IMR-90 (cell line): Measurements from ENCODE around the gene DKK3. TPM values are rescaled to one million over a fixed set of nuclear protein-coding genes. Genes with fewer than 3 reads are reported as not detected.

Source experiments
- ATAC-seq: fragments of 200-7000 bp; cut with Tn5 transposase; 2 replicates; pipeline ENCODE4 v1.9.1; 2020; ENCODE audit warnings: low read depth, mild to moderate bottlenecking, moderate library complexity
- BruUV-seq: library from RNA; stranded (reverse); fragments of 400-500 nt; replicated peaks from 2 replicates; lab custom pipeline; 2021; lab: Mats Ljungman, UMichigan
- CTCF ChIA-PET: fragments of 300-600 bp; formaldehyde crosslinking; extraction: SDS; loops from one replicate; lab custom pipeline; 2021; ENCODE audit warnings: antibody characterized with exemption; lab: Yijun Ruan, JAX
- POLR2A ChIA-PET: fragments of 300-600 bp; sonication (Branson Sonifier 250); formaldehyde crosslinking; loops from one replicate; lab custom pipeline; 2022; ENCODE audit warnings: antibody characterized with exemption; ENCODE audit not compliant: unreplicated experiment; lab: Charles Lee
- DNase-seq: peaks from one replicate; pipeline ENCODE4 v3.0.0; 2013
- H2AFZ ChIP-seq: replicated peaks from 2 replicates; pipeline ENCODE3; 2013; ENCODE audit warnings: low read length, mild to moderate bottlenecking; ENCODE audit not compliant: poor library complexity
- H2AK5ac ChIP-seq: 2 replicates; pipeline ENCODE4 v1.6.1; 2013; ENCODE audit warnings: low read depth, low read length, inconsistent platforms
- H2AK9ac ChIP-seq: replicated peaks from 2 replicates; pipeline ENCODE3; 2013; ENCODE audit warnings: mild to moderate bottlenecking, low read depth, low read length, moderate library complexity; ENCODE audit not compliant: poor library complexity
- H2BK120ac ChIP-seq: 2 replicates; pipeline ENCODE4 v1.6.1; 2013; ENCODE audit warnings: low read depth, low read length, inconsistent platforms
- H2BK15ac ChIP-seq: 3 replicates; pipeline ENCODE4 v1.6.1; 2013; ENCODE audit warnings: low read depth, low read length, inconsistent platforms
- H2BK20ac ChIP-seq: 2 replicates; pipeline ENCODE4 v1.6.1; 2013; ENCODE audit warnings: low read depth, mild to moderate bottlenecking, inconsistent platforms, low read length, moderate library complexity
- H2BK5ac ChIP-seq: 2 replicates; pipeline ENCODE4 v1.6.1; 2013; ENCODE audit warnings: mild to moderate bottlenecking, low read depth, low read length, inconsistent platforms; ENCODE audit not compliant: poor library complexity, severe bottlenecking
- H3K14ac ChIP-seq: replicated peaks from 2 replicates; pipeline ENCODE4 v1.6.1; 2013; ENCODE audit warnings: low read depth, low read length, inconsistent platforms
- H3K18ac ChIP-seq: 2 replicates; pipeline ENCODE4 v1.6.1; 2013; ENCODE audit warnings: low read depth, low read length, control low read depth
- H3K23ac ChIP-seq: 2 replicates; pipeline ENCODE4 v1.6.1; 2013; ENCODE audit warnings: low read depth, low read length, inconsistent platforms
- H3K27ac ChIP-seq: 2 replicates; pipeline ENCODE4 v1.5.1; 2013; ENCODE audit warnings: mild to moderate bottlenecking, control low read depth, low read length; ENCODE audit not compliant: insufficient read depth
- H3K27me3 ChIP-seq: 2 replicates; pipeline ENCODE4 v1.6.1; 2013; ENCODE audit warnings: low read length; ENCODE audit not compliant: control insufficient read depth, insufficient read depth
- H3K36me3 ChIP-seq: 2 replicates; pipeline ENCODE4 v1.6.1; 2013; ENCODE audit warnings: low read length, mixed read lengths; ENCODE audit not compliant: control insufficient read depth, insufficient read depth
- H3K4ac ChIP-seq: 2 replicates; pipeline ENCODE4 v1.6.1; 2013; ENCODE audit warnings: low read depth, low read length, inconsistent platforms
- H3K4me1 ChIP-seq: 2 replicates; pipeline ENCODE4 v1.6.1; 2013; ENCODE audit warnings: low read length, mixed read lengths; ENCODE audit not compliant: control insufficient read depth, insufficient read depth
- H3K4me2 ChIP-seq: 2 replicates; pipeline ENCODE4 v1.6.1; 2013; ENCODE audit warnings: low read depth, mild to moderate bottlenecking, control low read depth, low read length, moderate library complexity
- H3K4me3 ChIP-seq: 2 replicates; pipeline ENCODE4 v1.5.1; 2013; ENCODE audit warnings: low read depth, mild to moderate bottlenecking, control low read depth, low read length, moderate library complexity; ENCODE audit not compliant: insufficient read depth
- H3K56ac ChIP-seq: 2 replicates; pipeline ENCODE4 v1.6.1; 2013; ENCODE audit warnings: low read length, inconsistent platforms; ENCODE audit not compliant: insufficient read depth; ENCODE audit errors: extremely low read depth
- H3K79me1 ChIP-seq, 2 experiments: 2 replicates each; pipeline ENCODE4 v1.6.1; 2013; ENCODE audit warnings: low read length in 2 of 2, inconsistent platforms in 1 of 2, low read depth in 1 of 2
- H3K9ac ChIP-seq: 2 replicates; pipeline ENCODE4 v1.6.1; 2013; ENCODE audit warnings: low read depth, low read length, control low read depth
- H3K9me1 ChIP-seq: 2 replicates; pipeline ENCODE4 v1.6.1; 2013; ENCODE audit warnings: low read length, inconsistent platforms; ENCODE audit not compliant: insufficient read depth
- H3K9me3 ChIP-seq: 2 replicates; pipeline ENCODE4 v1.6.1; 2013; ENCODE audit warnings: low read length; ENCODE audit not compliant: control insufficient read depth, insufficient read depth
- H4K20me1 ChIP-seq: 2 replicates; pipeline ENCODE4 v1.6.1; 2013; ENCODE audit warnings: low read length, inconsistent platforms; ENCODE audit not compliant: insufficient read depth
- H4K5ac ChIP-seq: 2 replicates; pipeline ENCODE4 v1.6.1; 2013; ENCODE audit warnings: mild to moderate bottlenecking, low read depth, low read length, control low read depth
- H4K8ac ChIP-seq, 2 experiments: 2 replicates each; pipeline ENCODE4 v1.6.1; 2013; ENCODE audit warnings: low read depth in 2 of 2, low read length in 2 of 2, control low read depth in 1 of 2, inconsistent platforms in 1 of 2
- H4K91ac ChIP-seq: 2 replicates; pipeline ENCODE4 v1.6.1; 2013; ENCODE audit warnings: low read depth, low read length, inconsistent platforms; ENCODE audit not compliant: insufficient read depth
- BHLHE40 ChIP-seq: fragments of 150-350 bp; IDR thresholded peaks from 2 replicates; pipeline ENCODE4 v1.6.1; 2016; ENCODE audit warnings: mild to moderate bottlenecking, low read depth, low read length
- CEBPB ChIP-seq: IDR thresholded peaks from 2 replicates; pipeline ENCODE4 v1.6.1; 2012; ENCODE audit warnings: low read depth, low read length, improper control_type of control experiment
- CHD1 ChIP-seq: IDR thresholded peaks from 2 replicates; pipeline ENCODE4 v1.6.1; 2012; ENCODE audit warnings: low read depth, low read length, improper control_type of control experiment
- FOS ChIP-seq: fragments of 150-350 bp; IDR thresholded peaks from 2 replicates; pipeline ENCODE4 v1.6.1; 2016; ENCODE audit warnings: low read depth, low read length
- MAFK ChIP-seq: IDR thresholded peaks from 2 replicates; pipeline ENCODE4 v1.6.1; 2012; ENCODE audit warnings: low read depth, low read length, improper control_type of control experiment
- MAZ ChIP-seq: IDR thresholded peaks from 2 replicates; pipeline ENCODE4 v1.6.1; 2012; ENCODE audit warnings: low read depth, mild to moderate bottlenecking, low read length, improper control_type of control experiment, moderate library complexity, borderline replicate concordance
- MXI1 ChIP-seq: IDR thresholded peaks from 2 replicates; pipeline ENCODE4 v1.6.1; 2012; ENCODE audit warnings: low read depth, mild to moderate bottlenecking, low read length, moderate library complexity, borderline replicate concordance
- NFE2L2 ChIP-seq: fragments of 150-350 bp; IDR thresholded peaks from 2 replicates; pipeline ENCODE4 v1.6.1; 2016; ENCODE audit warnings: low read depth, mild to moderate bottlenecking, low read length
- POLR2A ChIP-seq: IDR thresholded peaks from 2 replicates; pipeline ENCODE4 v1.6.1; 2012; ENCODE audit warnings: mild to moderate bottlenecking, low read depth, low read length
- RAD21 ChIP-seq: IDR thresholded peaks from 2 replicates; pipeline ENCODE4 v1.6.1; 2012; ENCODE audit warnings: low read length, improper control_type of control experiment
- RCOR1 ChIP-seq: IDR thresholded peaks from 2 replicates; pipeline ENCODE4 v1.6.1; 2012; ENCODE audit warnings: mild to moderate bottlenecking, low read length, improper control_type of control experiment; ENCODE audit not compliant: insufficient replicate concordance
- RFX5 ChIP-seq: IDR thresholded peaks from 2 replicates; pipeline ENCODE4 v1.8.0; 2012; ENCODE audit warnings: low read depth, mild to moderate bottlenecking, low read length, moderate library complexity
- SMC3 ChIP-seq: fragments of 150-350 bp; IDR thresholded peaks from 2 replicates; pipeline ENCODE4 v1.6.1; 2016; ENCODE audit warnings: low read depth, mild to moderate bottlenecking, antibody characterized with exemption, low read length, moderate library complexity
- WGBS, 2 experiments: methylation state at CpG; one replicate each; pipeline versions ENCODE4 v1.1.5 to v1.1.7; 2013; ENCODE audit warnings: missing lambda C conversion rate in 2 of 2; ENCODE audit not compliant: insufficient read length in 1 of 2; ENCODE audit errors: extremely low coverage in 2 of 2; 5-methylcytosine and 5-hydroxymethylcytosine counted together
- dilution Hi-C: fragments of 300-500 bp; cut with HindIII; formaldehyde crosslinking; loops from one replicate; pipeline ENCODE4 v1.14.3; 2018; ENCODE audit warnings: low sequenced_read_pairs; ENCODE audit not compliant: unreplicated experiment
- in situ Hi-C: fragments of 300-500 bp; cut with MboI; formaldehyde crosslinking; loops from 3 replicates; pipeline ENCODE4 v1.14.3; 2019; ENCODE audit warnings: low sequenced_read_pairs, inconsistent platforms, mixed read lengths
- intact Hi-C: fragments of 100-400 bp; cut with micrococcal nuclease; formaldehyde crosslinking; loops from 2 replicates; pipeline ENCODE4 v1.10.0; 2022
- polyA plus RNA-seq, 3 experiments: library from polyadenylated mRNA; depleted of rRNA; stranded (reverse); fragments of >200 nt; gene quantifications; 2 replicates each; pipeline ENCODE4 v1.2.3, GENCODE V29; 2012; ENCODE audit warnings: low replicate concordance in 1 of 3
- total RNA-seq: library from RNA; depleted of rRNA; stranded (reverse); fragments of >200 nt; gene quantifications from 2 replicates; pipeline ENCODE4 v1.2.3, GENCODE V29; 2012
- TF ChIP-seq, protein P1 (sequence below): fragments of 150-350 bp; IDR thresholded peaks from 2 replicates; pipeline ENCODE4 v1.6.1; 2016; ENCODE audit warnings: low read depth, mild to moderate bottlenecking, low read length, moderate library complexity, borderline replicate concordance
- TF ChIP-seq, protein P2 (sequence below): conservative IDR thresholded peaks from 2 replicates; pipeline ENCODE4 v1.5.1; 2012; ENCODE audit warnings: mild to moderate bottlenecking, low read depth, low read length, improper control_type of control experiment

Gene DKK3
- total and polyA plus RNA-seq, 2 of the 4 experiments (the other 2 are of a cell fraction) = 453 to 964 TPM

DNA sequence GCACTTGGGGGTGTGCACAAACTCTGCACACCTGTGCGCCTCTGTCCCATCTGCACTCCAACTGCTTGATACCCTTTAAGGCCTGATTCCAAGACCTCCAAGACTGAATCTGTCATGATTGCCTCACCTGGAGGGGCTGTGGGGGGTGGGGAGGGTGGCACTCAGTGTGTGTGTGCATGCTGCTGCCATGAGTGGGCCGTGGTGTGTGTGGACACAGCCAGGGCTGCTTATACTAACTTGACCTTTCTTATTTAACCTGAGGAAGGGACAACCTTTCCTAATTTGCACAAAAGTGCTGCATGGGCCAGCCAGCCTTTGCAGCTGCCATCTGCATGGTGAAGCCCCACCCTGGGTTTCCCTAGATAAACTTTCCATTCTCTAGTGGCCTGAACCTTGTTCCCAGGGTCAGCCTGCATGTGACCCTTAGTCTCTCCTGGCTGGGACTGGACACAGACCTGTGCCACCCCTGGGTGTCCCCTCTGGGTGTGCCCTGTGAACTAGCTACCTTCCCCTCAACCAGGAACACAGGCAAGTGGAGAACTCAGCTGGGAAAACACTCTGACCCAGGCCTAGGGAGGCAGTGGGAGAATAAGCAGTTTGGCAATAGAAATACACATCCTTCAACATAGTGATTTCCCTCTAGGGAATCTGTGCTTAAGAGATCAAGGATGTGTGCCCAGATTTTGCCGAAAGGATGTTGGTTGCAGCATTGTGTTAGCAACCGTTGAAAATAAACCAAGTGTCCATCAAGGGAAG lies 45.4 kb upstream of the DKK3 start:
- Histone ChIP-seq H4K5ac (no peak overlapping the region), H3K4me1 (peaks cover 3% of the 10 kb centered on the region; the same call in 1 of the 2 replicates), H3K9me3 (peaks cover 3% of the 10 kb centered on the region; the same call in 1 of the 2 replicates), H3K27me3 (no peaks in the 10 kb centered on the region), H2BK15ac (peak overlapping the region; percentile 41; the same call in 2 of the 3 replicates), H4K91ac (0 out of 2 replicates have a peak overlapping the region, but pooled peaks have one; percentile 17), H3K23ac (no peak overlapping the region), H3K4me2 (no peak overlapping the region), H2BK120ac (peak overlapping the region; percentile 18; the same call in 1 of the 2 replicates), H3K18ac (no peak overlapping the region), H2AFZ (peak overlapping the region; percentile 71), H3K79me1 (peaks cover 0 to 5% of the 10 kb centered on the region in 2 experiments; a peak in 1 of 4 replicates), H2BK20ac (peak overlapping the region; percentile 5; the same call in 1 of the 2 replicates), H3K36me3 (no peaks in the 10 kb centered on the region), H3K9ac (no peak overlapping the region), H2AK5ac (peak overlapping the region; percentile 80; the same call in 1 of the 2 replicates), H2AK9ac (no peak overlapping the region), H3K27ac (no peak overlapping the region), H4K20me1 (no peaks in the 10 kb centered on the region), H3K56ac (no peak overlapping the region), H2BK5ac (no peak overlapping the region), H3K14ac (peak overlapping the region; percentile 9), H3K9me1 (peaks cover 9% of the 10 kb centered on the region; the same call in 1 of the 2 replicates), H4K8ac (peak overlapping the region in 1 of 2 experiments; percentile 1; a peak in 2 of 4 replicates), H3K4me3 (no peak overlapping the region), H3K4ac (peak overlapping the region; percentile 22)
- no CpG with 5 or more reads among the region's 4 CpGs for WGBS, 2 experiments
- ATAC-seq = peak; percentile 35; the same call in 1 of the 2 replicates
- ChIA-PET POLR2A (no interaction called here), CTCF (interaction anchor here (1.1 kb wide), 1 partner anchor 229 kb away, joined by 3 read pairs; no protein-coding TSS in a partner anchor)
- in situ Hi-C loops (no loop called here), dilution Hi-C loops (no loop called here), intact Hi-C loops (no loop called here)
- peak; percentile 51 for DNase-seq
- BruUV-seq = no TSS peak
- no peak for TF ChIP-seq MAZ
- no peak for TF ChIP-seq MXI1
- TF ChIP-seq, protein P1, sequence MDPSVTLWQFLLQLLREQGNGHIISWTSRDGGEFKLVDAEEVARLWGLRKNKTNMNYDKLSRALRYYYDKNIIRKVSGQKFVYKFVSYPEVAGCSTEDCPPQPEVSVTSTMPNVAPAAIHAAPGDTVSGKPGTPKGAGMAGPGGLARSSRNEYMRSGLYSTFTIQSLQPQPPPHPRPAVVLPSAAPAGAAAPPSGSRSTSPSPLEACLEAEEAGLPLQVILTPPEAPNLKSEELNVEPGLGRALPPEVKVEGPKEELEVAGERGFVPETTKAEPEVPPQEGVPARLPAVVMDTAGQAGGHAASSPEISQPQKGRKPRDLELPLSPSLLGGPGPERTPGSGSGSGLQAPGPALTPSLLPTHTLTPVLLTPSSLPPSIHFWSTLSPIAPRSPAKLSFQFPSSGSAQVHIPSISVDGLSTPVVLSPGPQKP = no peak
- no peak for TF ChIP-seq NFE2L2
- no peak for TF ChIP-seq MAFK
- no peak for TF ChIP-seq RAD21
- TF ChIP-seq SMC3 = no peak
- no peak for TF ChIP-seq CHD1
- TF ChIP-seq RCOR1 = no peak
- no peak for TF ChIP-seq CEBPB
- no peak for TF ChIP-seq RFX5
- no peak for TF ChIP-seq FOS
- no peak for TF ChIP-seq BHLHE40
- TF ChIP-seq POLR2A = no peak
- TF ChIP-seq, protein P2, sequence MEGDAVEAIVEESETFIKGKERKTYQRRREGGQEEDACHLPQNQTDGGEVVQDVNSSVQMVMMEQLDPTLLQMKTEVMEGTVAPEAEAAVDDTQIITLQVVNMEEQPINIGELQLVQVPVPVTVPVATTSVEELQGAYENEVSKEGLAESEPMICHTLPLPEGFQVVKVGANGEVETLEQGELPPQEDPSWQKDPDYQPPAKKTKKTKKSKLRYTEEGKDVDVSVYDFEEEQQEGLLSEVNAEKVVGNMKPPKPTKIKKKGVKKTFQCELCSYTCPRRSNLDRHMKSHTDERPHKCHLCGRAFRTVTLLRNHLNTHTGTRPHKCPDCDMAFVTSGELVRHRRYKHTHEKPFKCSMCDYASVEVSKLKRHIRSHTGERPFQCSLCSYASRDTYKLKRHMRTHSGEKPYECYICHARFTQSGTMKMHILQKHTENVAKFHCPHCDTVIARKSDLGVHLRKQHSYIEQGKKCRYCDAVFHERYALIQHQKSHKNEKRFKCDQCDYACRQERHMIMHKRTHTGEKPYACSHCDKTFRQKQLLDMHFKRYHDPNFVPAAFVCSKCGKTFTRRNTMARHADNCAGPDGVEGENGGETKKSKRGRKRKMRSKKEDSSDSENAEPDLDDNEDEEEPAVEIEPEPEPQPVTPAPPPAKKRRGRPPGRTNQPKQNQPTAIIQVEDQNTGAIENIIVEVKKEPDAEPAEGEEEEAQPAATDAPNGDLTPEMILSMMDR = no peak
